DMS53 treated with DMSO at 0.1 percent for 48 hours (cell line): ENCODE measurements around the gene TRAF3.
"Not testable (repeated sequence)": the region's sequence is repeated elsewhere in the genome, so short reads cannot be mapped to it uniquely, and the experiment has no call there.

Experiments
- DNase-seq: peaks from one replicate; lab custom pipeline; 2025; ENCODE audit not compliant: unreplicated experiment; lab: John Stamatoyannopoulos, UW

Gene TRAF3

DNA sequence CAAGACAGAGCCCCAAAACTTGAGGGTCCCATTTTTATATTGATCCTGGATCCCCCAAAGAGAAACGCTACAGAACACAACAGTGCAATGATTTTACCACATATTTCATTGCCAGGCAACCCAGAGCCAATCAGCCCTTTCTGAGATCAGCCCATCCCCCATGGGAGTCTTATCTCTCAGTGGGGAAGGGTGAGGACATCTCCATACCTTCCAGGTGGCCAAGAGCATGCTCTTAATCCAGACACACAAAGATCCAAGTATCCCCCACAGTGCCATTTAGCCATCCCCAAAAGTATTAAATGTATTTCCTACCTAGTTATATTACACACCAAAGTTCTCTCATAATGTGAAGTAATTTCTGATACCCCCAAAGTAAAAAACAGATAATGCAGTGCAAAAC is 82.7 kb downstream of the TRAF3 start:
- no peak for DNase-seq

GRCh38 chr14:102862154-102862773 is 85.0 kb downstream of the TRAF3 start:
- no peak for DNase-seq

GRCh38 chr14:102863381-102863780 is 86.1 kb downstream of the TRAF3 start:
- no peak for DNase-seq

DNA sequence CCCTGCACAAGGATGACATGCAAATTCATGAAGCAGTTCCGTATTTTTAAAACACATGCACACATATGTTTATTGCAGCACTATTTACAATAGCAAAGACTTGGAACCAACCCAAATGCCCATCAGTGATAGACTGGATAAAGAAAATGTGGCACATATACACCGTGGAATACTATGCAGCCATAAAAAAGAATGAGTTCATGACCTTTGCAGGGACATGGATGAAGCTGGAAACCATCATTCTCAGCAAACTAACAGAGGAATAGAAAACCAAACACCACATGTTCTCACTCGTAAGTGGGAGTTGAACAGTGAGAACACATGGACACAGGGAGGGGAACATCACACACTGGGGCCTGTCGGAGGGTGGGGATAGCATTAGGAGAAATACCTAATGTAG is 88.7 kb downstream of the TRAF3 start:
- not testable (repeated sequence) for DNase-seq

DNA sequence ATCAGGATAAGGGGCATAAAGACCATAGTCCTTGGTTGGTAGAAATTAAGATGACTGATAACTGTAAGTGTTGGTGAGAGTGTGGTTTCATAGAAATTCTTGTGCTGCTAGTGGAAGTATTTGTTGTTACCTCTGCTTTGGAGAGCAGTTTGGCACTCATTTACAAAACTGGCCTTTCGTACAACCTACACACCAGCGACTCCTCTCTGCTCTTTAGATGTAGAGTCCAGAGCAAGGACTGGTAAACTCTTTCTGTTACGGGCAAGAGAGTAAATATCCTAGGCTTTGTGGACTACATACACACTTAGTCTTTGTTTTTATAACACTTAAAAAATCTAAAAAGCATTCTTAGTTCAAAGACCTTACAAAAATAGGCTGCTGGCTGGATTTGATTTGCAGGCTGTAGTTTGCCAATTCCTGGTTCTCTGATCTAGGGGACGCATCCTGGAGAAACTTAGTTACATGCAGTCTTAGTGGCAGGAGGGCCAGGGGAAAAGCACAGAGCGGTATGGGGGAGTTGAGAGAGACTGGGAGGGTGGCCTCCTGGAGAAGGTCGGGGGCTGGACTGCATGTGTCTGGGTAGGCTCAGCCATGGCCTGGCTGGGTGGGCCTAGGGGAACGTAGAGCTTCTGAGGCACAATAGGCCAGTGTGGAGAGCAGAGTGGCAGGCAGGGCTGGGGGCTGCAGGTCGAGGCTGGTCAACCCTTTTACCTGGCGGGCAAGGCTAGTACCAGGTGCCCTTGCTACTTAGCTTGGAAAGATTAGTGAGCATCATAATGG is 89.9 kb downstream of the TRAF3 start:
- no peak for DNase-seq

GRCh38 chr14:102867826-102868580 is 90.8 kb downstream of the TRAF3 start:
- DNase-seq: no peak

GRCh38 chr14:102868956-102869547 is 91.8 kb downstream of the TRAF3 start:
- no peak for DNase-seq

- DNase-seq: no peak
These were observed 93.0 kb downstream of the TRAF3 start for GRCh38 chr14:102870246-102870645.

DNA sequence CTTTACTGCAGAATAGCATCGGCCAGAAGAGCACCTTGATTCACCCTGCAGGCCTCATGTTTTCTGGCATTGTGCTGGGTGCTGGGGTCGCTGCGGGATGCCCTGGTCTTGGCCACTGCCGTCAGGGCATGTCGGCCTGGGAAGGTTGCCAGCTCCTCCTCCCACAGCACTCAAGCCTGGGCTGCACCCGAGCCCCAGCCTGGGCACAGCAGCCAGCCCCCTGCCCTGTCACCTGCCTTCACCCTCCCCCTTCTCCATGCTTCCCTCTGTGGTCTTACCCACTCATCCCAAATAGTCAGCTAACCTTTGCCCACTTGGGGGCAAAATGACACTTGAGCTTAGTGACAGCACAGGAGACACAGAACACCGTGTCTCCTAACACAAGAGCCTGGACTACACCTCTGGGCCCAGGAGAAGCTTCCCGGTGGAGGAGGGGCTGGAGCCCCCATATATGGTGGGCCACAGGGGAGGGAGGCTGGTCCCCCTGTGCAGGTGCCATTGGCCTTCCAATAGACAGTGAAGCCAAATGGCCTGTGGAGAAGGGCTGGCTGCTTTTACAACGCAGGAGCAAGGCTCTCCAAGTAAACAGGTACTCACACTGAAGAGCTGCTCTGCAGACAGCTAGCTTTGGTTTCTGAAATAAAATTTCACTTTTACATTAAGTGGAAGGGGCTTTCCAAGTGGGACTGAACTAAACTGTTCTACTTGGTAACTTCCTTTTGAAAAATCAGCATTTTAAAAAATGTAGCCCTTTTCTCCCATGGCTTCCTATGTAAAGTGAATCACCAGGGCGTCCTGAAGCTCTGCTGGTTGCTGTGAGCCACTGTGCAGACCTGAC is 94.0 kb downstream of the TRAF3 start:
- DNase-seq: no peak

DNA sequence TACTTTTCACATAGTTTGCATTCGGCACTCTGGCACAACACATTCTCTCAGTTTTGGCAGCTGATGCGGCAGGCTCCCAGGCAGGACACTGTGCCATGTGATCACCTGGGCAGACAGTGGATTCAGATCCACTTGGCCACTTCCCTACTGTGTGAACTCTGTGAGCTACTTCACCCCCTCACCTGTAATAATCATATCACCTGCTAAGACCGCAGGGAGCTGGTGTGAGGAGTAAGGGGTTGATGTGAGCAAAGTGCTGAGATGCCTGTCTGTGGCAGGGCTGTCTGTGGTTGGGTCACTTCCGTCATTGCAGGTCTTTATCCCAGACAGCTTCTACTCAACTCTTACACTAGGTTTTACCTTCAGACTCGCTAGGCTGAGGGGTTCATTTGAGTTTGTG is 94.8 kb downstream of the TRAF3 start:
- no peak for DNase-seq

GRCh38 chr14:102873131-102873530 is 95.9 kb downstream of the TRAF3 start:
- no peak for DNase-seq

DNA sequence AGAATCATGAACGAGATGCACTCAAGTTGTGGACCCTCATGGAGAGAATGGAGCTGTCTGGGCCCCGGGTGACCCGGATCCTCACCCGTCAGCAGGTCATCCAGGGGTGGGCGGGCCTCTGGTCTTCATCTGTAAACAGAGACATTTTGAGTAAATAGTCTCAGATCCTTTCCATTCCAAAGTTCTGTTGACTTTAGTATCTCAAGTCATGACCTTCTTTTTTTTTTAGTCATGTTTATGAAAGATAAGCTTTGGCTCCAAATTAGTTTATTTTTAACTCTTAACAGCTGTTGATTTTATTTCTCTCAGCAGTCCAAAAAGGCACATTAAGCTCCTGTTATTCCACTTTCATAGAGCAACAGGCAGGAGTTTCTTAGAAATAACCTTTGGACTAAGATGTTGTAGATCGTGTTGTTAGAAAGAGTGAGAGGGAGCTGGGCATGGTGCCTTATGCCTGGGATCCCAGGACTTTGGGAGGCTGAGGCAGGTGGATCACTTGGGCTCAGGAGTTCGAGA is 96.4 kb downstream of the TRAF3 start:
- DNase-seq: no peak

DNA sequence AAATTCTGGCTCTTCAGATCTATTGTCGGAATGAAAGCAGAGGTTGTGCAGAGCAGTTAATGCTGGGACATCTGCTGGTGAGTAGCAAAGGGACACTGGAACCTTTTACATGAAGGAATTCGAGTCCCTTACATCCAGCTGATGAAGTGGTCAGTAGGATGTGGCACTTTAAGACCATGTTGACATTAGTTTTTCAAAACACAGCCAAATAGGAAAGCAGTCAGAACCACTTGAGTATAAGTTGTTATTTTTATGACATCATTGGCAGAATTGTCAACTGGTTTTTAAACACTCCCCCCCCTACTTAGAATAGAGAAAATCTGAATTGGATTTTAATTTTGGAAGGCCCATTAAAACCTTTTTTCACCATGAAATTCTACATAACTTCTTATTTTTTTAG is 98.4 kb downstream of the TRAF3 start:
- DNase-seq: peak; percentile 43

DNA sequence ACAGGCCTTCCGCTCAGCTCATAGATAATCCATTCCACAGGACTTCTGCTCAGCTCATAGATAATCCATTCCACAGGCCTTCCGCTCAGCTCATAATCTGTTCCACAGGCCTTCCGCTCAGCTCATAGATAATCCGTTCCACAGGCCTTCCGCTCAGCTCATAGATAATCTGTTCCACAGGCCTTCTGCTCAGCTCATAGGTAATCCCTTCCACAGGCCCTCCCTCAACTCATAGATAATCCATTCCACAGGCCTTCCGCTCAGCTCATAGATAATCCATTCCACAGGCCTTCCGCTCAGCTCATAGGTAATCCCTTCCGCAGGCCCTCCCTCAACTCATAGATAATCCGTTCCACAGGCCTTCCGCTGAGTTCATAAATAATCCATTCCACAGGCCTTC is 100.3 kb downstream of the TRAF3 start:
- not testable (repeated sequence) for DNase-seq

GRCh38 chr14:102878174-102878969 is 101.1 kb downstream of the TRAF3 start:
- DNase-seq: no peak

GRCh38 chr14:102878970-102879460 is 101.8 kb downstream of the TRAF3 start:
- DNase-seq: no peak

DNA sequence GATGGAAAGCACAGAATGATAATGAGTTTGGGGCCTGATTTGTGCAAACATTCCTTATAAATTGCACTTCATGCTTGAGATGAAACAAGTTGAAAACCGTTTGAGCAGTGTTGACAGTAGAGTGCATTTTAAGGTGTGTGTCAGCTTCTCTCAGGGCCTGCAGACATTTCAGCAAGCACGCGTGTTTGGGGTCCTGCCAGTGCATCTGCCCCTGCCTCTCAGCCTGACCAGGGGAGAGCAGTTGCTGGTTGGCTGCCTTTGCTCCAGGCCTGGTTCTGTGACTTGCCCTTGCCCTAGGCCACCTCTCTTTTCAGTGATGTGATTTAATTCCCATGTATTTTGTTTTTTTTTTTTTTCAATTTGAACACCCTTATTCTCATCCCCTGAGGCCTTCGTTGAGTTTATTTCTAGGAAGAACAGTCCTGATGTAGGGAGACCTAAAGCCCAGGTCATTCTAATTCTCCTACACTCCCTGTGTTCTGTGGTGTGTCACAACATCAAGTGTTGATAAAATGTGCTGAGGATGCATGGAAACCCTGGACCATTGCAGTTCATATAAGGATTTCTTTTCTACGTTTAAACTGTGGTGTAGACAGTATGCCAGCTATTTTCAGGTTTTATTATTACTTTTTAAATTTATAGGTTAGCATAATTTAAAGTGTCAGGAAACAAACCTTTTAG is 105.1 kb downstream of the TRAF3 start:
- DNase-seq: no peak

GRCh38 chr14:102883089-102883541 is 105.9 kb downstream of the TRAF3 start:
- DNase-seq: no peak

GRCh38 chr14:102883554-102883953 is 106.3 kb downstream of the TRAF3 start:
- no peak for DNase-seq
